Left renal pelvis (tissue), 4 donors: ENCODE measurements around the gene RTP2. TPM values are rescaled to one million over a fixed set of nuclear protein-coding genes. Genes with fewer than 3 reads are reported as not detected.
"Not testable (repeated sequence)": the region's sequence is repeated elsewhere in the genome, so short reads cannot be mapped to it uniquely, and the experiment has no call there.

Experiments used
- DNase-seq, 4 donors: peaks; one replicate each; pipeline ENCODE4 v3.0.0-alpha.2; 2013; ENCODE audit warnings: low read depth in 4 of 4, low spot score in 3 of 4
- polyA plus RNA-seq, 4 donors: library from polyadenylated mRNA; unstranded; fragments of 120-200 nt; gene quantifications; one replicate each; pipeline ENCODE4 v1.2.1, GENCODE V29; 2013; ENCODE audit not compliant: insufficient read length in 4 of 4

The RTP2 gene
- polyA plus RNA-seq, 4 donors: not detected

GRCh38 chr3:187717572-187717971 is 15.2 kb upstream of the RTP2 start:
- no peak for DNase-seq

GRCh38 chr3:187714404-187714979 is 12.1 kb upstream of the RTP2 start:
- DNase-seq: peak in 3 of 4 donors; percentile 41 to 61 (median 52)

- no peak for DNase-seq
Measured at GRCh38 chr3:187713504-187713903, 11.1 kb upstream of the RTP2 start.

- no peak for DNase-seq
Measured at GRCh38 chr3:187709155-187709554, 6.8 kb upstream of the RTP2 start.

- DNase-seq: no peak
Measured at GRCh38 chr3:187708696-187709095, 6.3 kb upstream of the RTP2 start.

GRCh38 chr3:187706971-187707370 is 4.6 kb upstream of the RTP2 start:
- DNase-seq: no peak

- DNase-seq: no peak
Measured at GRCh38 chr3:187705164-187705563, 2.8 kb upstream of the RTP2 start.

- DNase-seq: no peak
Measured at GRCh38 chr3:187700249-187700648, 2.1 kb downstream of the RTP2 start.

- no peak for DNase-seq
Measured at GRCh38 chr3:187698499-187699399, 3.6 kb downstream of the RTP2 start.

- no peak for DNase-seq
Measured at GRCh38 chr3:187696021-187696420, 6.3 kb downstream of the RTP2 start.

- DNase-seq: no peak
Measured at GRCh38 chr3:187695449-187695848, 6.9 kb downstream of the RTP2 start.

GRCh38 chr3:187694801-187695200 is 7.6 kb downstream of the RTP2 start:
- DNase-seq: no peak

- no peak for DNase-seq
Measured at GRCh38 chr3:187693431-187693830, 8.9 kb downstream of the RTP2 start.

GRCh38 chr3:187689984-187690383 is 12.4 kb downstream of the RTP2 start:
- no peak for DNase-seq

GRCh38 chr3:187686621-187687273 is 15.6 kb downstream of the RTP2 start:
- no peak for DNase-seq

GRCh38 chr3:187685948-187686347 is 16.4 kb downstream of the RTP2 start:
- no peak for DNase-seq

GRCh38 chr3:187684880-187685279 is 17.5 kb downstream of the RTP2 start:
- no peak for DNase-seq

GRCh38 chr3:187684444-187684843 is 17.9 kb downstream of the RTP2 start:
- DNase-seq: no peak

GRCh38 chr3:187681756-187682155 is 20.6 kb downstream of the RTP2 start:
- DNase-seq: not testable (repeated sequence)

GRCh38 chr3:187679638-187680396 is 22.5 kb downstream of the RTP2 start:
- DNase-seq: peak in 2 of 4 donors; percentile 48 to 50

GRCh38 chr3:187678726-187679268 is 23.6 kb downstream of the RTP2 start:
- peak in 1 of 4 donors; percentile 46 for DNase-seq
